ENCODE data around the gene DNAJB6.

The DNAJB6 gene

DNA sequence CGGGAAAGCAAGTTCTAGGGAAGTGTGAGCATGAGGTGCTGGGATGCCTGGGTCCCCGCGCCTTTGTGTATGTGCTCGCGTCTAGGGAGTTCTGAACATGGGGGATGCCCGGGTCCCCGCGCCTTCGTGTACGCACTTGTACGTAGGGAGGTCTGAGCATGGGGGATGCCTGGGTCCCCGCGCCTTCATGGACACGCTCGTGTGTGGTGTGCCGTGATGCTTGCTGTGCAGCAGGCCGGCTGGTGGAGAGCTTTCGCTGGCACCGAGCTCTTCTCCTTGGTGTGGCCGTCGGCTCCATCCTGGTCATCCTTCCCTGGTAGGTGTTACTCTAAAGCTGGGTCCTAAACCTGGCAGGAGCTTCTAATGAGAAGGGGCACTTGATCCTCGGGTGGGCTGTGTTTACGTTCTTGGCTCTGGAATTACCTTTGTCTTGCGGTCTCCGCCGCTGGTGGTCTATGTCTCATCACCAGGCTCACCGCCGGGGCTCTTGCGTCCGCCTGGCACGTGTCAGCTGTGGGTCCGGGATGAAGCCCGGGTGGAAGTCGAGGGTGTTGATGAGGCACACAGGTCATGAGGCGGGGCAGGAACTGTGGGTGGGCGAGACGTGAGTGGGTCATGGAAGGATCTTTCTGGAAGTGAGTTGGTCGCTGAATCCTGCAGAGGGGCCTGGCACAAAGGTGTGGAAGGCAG lies 63.5 kb downstream of the DNAJB6 start:
- TF ChIP-seq SIN3A (IDR thresholded peaks at IDR 0.05; ENCODE audit: borderline replicate concordance, insufficient read depth, low read length) (no peak), POLR2AphosphoS5 (IDR thresholded peaks at IDR 0.05; ENCODE audit: low read depth, low read length) (no peak), FOXP2 (optimal IDR thresholded peaks at IDR 0.05; ENCODE audit: borderline replicate concordance, extremely low read depth, extremely low read length, insufficient read depth) (no peak), TAF1 (IDR thresholded peaks at IDR 0.05; ENCODE audit: borderline replicate concordance, insufficient read depth, low read length) (no peak)

DNA sequence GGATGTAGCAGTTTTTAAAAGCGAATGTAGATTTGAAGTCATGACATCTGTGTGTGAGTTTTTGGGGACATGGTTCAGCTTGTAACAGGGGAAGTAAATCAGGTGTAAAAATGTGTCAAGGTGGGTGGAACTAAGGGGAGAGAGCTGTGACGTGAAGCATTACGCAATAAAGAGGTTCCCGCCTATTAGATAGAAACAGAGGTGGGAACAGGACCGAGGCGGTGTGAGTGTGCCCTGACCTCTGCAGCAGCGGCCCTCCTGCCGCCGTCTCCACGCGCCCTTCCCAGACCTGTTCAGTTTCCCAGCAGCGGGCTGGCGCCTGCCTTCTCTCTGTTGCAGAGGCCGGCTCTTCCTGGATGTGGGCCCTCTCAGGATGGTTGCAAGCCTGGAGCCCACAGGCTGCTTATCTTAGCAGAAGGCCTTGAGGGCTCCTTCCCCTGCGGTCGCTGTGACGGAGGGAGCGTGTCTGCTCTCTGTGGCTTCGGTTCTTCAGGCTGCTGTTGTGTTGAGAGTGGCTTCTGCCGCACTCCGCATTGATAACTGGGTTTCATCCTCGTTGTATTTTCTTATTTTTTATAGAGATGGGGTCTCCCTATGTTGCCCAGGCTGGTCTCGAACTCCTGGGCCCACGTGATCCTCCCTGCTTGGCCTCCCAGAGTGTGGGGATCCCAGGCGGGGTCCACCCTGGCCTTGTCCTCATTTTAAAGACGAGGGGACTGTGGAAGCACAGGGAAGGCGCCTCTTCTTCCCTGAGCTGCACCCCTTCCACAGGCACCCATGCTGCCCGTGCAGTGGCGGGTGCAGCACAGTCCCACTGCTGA lies 65.0 kb downstream of the DNAJB6 start:
- TF ChIP-seq, protein P1, sequence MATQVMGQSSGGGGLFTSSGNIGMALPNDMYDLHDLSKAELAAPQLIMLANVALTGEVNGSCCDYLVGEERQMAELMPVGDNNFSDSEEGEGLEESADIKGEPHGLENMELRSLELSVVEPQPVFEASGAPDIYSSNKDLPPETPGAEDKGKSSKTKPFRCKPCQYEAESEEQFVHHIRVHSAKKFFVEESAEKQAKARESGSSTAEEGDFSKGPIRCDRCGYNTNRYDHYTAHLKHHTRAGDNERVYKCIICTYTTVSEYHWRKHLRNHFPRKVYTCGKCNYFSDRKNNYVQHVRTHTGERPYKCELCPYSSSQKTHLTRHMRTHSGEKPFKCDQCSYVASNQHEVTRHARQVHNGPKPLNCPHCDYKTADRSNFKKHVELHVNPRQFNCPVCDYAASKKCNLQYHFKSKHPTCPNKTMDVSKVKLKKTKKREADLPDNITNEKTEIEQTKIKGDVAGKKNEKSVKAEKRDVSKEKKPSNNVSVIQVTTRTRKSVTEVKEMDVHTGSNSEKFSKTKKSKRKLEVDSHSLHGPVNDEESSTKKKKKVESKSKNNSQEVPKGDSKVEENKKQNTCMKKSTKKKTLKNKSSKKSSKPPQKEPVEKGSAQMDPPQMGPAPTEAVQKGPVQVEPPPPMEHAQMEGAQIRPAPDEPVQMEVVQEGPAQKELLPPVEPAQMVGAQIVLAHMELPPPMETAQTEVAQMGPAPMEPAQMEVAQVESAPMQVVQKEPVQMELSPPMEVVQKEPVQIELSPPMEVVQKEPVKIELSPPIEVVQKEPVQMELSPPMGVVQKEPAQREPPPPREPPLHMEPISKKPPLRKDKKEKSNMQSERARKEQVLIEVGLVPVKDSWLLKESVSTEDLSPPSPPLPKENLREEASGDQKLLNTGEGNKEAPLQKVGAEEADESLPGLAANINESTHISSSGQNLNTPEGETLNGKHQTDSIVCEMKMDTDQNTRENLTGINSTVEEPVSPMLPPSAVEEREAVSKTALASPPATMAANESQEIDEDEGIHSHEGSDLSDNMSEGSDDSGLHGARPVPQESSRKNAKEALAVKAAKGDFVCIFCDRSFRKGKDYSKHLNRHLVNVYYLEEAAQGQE (IDR thresholded peaks at IDR 0.05; ENCODE audit: insufficient read depth in 1 of 2, low read depth in 2 of 2, low read length in 2 of 2): no peak
- TF ChIP-seq FOXP2 (optimal IDR thresholded peaks at IDR 0.05; ENCODE audit: borderline replicate concordance, extremely low read depth, extremely low read length, insufficient read depth): no peak
- no peak for TF ChIP-seq POLR2AphosphoS5 (IDR thresholded peaks at IDR 0.05; ENCODE audit: low read depth, low read length)
- no peak for TF ChIP-seq TAF1 (IDR thresholded peaks at IDR 0.05; ENCODE audit: borderline replicate concordance, insufficient read depth, low read length)
- TF ChIP-seq SIN3A (IDR thresholded peaks at IDR 0.05; ENCODE audit: borderline replicate concordance, insufficient read depth, low read length): no peak

DNA sequence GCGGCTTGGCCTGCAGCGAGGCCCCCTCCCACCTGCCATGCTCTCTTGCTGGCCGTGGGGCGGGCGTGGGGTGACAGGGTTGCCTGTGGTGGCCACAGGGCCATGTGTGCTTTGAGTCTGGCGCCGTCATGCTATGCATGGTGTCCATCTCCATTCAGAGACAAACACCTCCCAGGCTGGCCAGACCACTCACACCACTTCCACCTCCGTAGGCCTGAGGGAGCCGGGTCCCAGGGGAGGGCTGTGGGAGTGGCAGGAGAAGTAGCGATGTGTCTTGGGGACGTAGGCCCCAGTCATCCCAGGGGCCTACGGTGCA lies 65.5 kb downstream of the DNAJB6 start:
- TF ChIP-seq SIN3A (IDR thresholded peaks at IDR 0.05; ENCODE audit: borderline replicate concordance, insufficient read depth, low read length) (no peak), POLR2AphosphoS5 (IDR thresholded peaks at IDR 0.05; ENCODE audit: low read depth, low read length) (no peak)

DNA sequence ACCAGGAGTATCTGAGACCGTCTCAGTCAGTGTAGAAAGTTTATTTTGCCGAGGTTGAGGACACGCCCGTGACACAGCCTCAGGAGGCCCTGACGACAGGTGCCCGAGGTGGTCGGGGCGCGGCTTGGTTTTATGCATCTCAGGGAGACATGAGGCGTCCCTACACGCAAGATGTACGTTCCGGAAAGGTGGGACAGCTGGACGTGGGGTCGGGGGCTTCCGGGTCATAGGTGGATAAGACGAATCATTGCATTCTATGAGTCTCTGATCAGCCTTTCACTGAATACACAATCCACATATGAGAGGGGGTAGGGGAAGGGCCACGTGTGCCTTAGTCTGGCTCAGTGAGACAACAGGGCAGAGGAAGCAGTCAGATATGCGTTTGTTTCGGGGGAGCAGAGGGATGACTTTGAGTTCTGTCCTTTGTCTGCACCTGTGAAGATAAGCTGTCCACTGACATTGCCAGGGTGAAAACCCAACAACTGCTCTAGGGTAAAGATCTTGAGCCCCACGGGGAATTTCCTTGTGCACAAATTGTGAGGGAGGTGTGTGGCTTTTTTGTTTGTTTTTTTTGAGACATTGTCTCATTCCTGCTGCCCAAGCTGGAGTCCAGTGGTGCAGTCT lies 66.2 kb downstream of the DNAJB6 start:
- TF ChIP-seq SIN3A (IDR thresholded peaks at IDR 0.05; ENCODE audit: borderline replicate concordance, insufficient read depth, low read length) (no peak), TAF1 (IDR thresholded peaks at IDR 0.05; ENCODE audit: borderline replicate concordance, insufficient read depth, low read length) (no peak), POLR2AphosphoS5 (IDR thresholded peaks at IDR 0.05; ENCODE audit: low read depth, low read length) (no peak), FOXP2 (optimal IDR thresholded peaks at IDR 0.05; ENCODE audit: borderline replicate concordance, extremely low read depth, extremely low read length, insufficient read depth) (no peak)
- TF ChIP-seq, protein P1 (IDR thresholded peaks at IDR 0.05; ENCODE audit: insufficient read depth in 1 of 2, low read depth in 2 of 2, low read length in 2 of 2): no peak

DNA sequence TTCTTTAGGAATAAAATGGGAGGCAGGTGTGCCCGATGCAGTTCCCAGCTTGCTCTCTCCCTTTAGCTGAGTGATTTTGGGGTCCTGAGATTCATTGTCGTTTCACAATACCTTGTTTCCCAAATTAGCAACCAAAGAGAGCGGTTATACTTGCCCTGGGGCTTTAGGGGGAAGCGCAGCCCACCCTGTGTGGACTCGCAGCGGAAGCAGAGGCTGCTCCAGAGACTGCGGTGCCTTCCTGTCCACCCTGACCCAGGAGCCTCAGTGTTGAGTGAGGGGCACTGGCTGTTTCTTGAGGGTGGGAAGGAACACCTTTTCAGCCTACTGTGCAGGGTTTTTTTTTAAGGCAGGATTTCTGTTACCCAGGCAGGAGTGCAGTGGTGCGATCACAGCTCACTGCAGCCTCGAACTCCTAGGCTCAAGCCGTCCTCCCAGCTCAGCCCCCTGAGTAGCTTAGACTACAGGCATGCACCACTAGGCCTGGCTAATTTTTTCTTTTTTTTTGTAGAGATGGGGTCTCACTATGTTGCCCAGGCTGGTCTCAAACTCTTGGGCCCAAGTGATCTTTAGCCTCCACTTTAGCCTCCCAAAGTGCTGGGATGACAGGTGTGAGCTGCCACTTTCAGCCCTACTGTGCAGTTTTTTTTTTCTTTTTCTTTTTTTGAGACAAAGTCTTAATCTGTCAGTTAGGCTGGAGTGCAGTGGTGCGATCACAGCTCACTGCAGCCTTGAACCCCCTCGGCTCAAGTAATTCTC lies 67.0 kb downstream of the DNAJB6 start:
- TF ChIP-seq POLR2AphosphoS5 (IDR thresholded peaks at IDR 0.05; ENCODE audit: low read depth, low read length) (no peak), TAF1 (IDR thresholded peaks at IDR 0.05; ENCODE audit: borderline replicate concordance, insufficient read depth, low read length) (no peak), FOXP2 (optimal IDR thresholded peaks at IDR 0.05; ENCODE audit: borderline replicate concordance, extremely low read depth, extremely low read length, insufficient read depth) (no peak), SIN3A (IDR thresholded peaks at IDR 0.05; ENCODE audit: borderline replicate concordance, insufficient read depth, low read length) (no peak)
- TF ChIP-seq, protein P1 (IDR thresholded peaks at IDR 0.05; ENCODE audit: insufficient read depth in 1 of 2, low read depth in 2 of 2, low read length in 2 of 2): no peak
